K562 (cell line): ENCODE measurements around the gene E2F3. TPM values are rescaled to one million over a fixed set of nuclear protein-coding genes. Genes with fewer than 3 reads are reported as not detected.

ENCODE experiments used
- BCL6 ChIP-seq: fragments of 250-450 bp; sonication (Bioruptor Pico); IDR thresholded peaks from 2 replicates; pipeline ENCODE4 v1.4.0; 2020
- BCLAF1 ChIP-seq, 2 experiments: fragments of 450-650 bp in 1 of 2; IDR thresholded peaks; 2 replicates each; pipeline ENCODE4 v1.6.1; 2011 to 2017; ENCODE audit warnings: low read depth in 2 of 2, antibody characterized with exemption in 1 of 2, borderline replicate concordance in 1 of 2, low read length in 1 of 2, mild to moderate bottlenecking in 1 of 2, mixed read lengths in 1 of 2; ENCODE audit not compliant: control insufficient read depth in 1 of 2
- CBX3 ChIP-seq, 2 experiments: IDR thresholded peaks; 1 replicate in 1 of 2; 2 replicates in 1 of 2; pipeline ENCODE4 v1.6.1; 2012; ENCODE audit warnings: inconsistent platforms in 2 of 2, low read length in 2 of 2, borderline replicate concordance in 1 of 2, control low read depth in 1 of 2
- CBX8 ChIP-seq: fragments of 200-600 bp; sonication (generic); IDR thresholded peaks from 2 replicates; pipeline ENCODE4 v1.6.1; 2012; ENCODE audit warnings: borderline replicate concordance, mixed run types, low read depth, mild to moderate bottlenecking, moderate library complexity, mixed read lengths, low read length, control low read depth, inconsistent platforms; ENCODE audit not compliant: poor library complexity, severe bottlenecking; ENCODE audit errors: extremely low read depth
- E2F4 ChIP-seq: sonication (generic); formaldehyde crosslinking; IDR thresholded peaks from 2 replicates; pipeline ENCODE4 v1.8.0; 2022; ENCODE audit warnings: mild to moderate bottlenecking, low read depth, missing genetic modification reagents
- ESRRB ChIP-seq: fragments of 250-450 bp; sonication (Bioruptor Pico); IDR thresholded peaks from 2 replicates; pipeline ENCODE4 v1.5.0; 2020; ENCODE audit warnings: mild to moderate bottlenecking, moderate library complexity, borderline replicate concordance
- GTF2A2 ChIP-seq: IDR thresholded peaks from 2 replicates; pipeline ENCODE4 v1.6.1; 2016; ENCODE audit warnings: mild to moderate bottlenecking, missing genetic modification characterization, missing compliant biosample characterization
- HCFC1 ChIP-seq: IDR thresholded peaks from 2 replicates; pipeline ENCODE4 v1.6.1; 2012; ENCODE audit warnings: low read depth, low read length, improper control_type of control experiment
- HDAC3 ChIP-seq: fragments of 450-650 bp; IDR thresholded peaks from 2 replicates; pipeline ENCODE4 v1.6.1; 2018; ENCODE audit warnings: borderline replicate concordance, mild to moderate bottlenecking, moderate library complexity; ENCODE audit not compliant: partially characterized antibody
- KLF1 ChIP-seq: fragments of 450-650 bp; IDR thresholded peaks from 2 replicates; pipeline ENCODE4 v1.6.1; 2016; ENCODE audit warnings: missing genetic modification characterization, missing compliant biosample characterization
- MITF ChIP-seq: IDR thresholded peaks from 2 replicates; pipeline ENCODE4 v1.6.1; 2014; ENCODE audit warnings: antibody characterized with exemption
- NEUROD1 ChIP-seq: fragments of 150-350 bp; IDR thresholded peaks from 2 replicates; pipeline ENCODE4 v1.6.1; 2014; ENCODE audit warnings: borderline replicate concordance, low read length, low read depth; ENCODE audit not compliant: partially characterized antibody
- NR1H2 ChIP-seq: sonication (generic); formaldehyde crosslinking; IDR thresholded peaks from 2 replicates; pipeline ENCODE4 v1.4.0; 2020; ENCODE audit warnings: mild to moderate bottlenecking, missing genetic modification reagents
- NR4A1 ChIP-seq, 2 experiments: fragments of 250-450 bp in 1 of 2; fragments of 450-650 bp in 1 of 2; sonication (Bioruptor Pico) in 1 of 2; IDR thresholded peaks; 2 replicates each; pipeline versions ENCODE4 v1.4.0 to v1.6.1; 2016 to 2020; ENCODE audit warnings: mild to moderate bottlenecking in 2 of 2, missing compliant biosample characterization in 1 of 2, missing genetic modification characterization in 1 of 2, moderate library complexity in 1 of 2
- POLR3A ChIP-seq: IDR thresholded peaks from 2 replicates; pipeline ENCODE4 v1.6.1; 2011; ENCODE audit warnings: borderline replicate concordance, mild to moderate bottlenecking, moderate library complexity; ENCODE audit not compliant: insufficient read length, insufficient read depth; ENCODE audit errors: extremely low read depth
- RBM39 ChIP-seq: fragments of 200-400 bp; formaldehyde crosslinking; optimal IDR thresholded peaks from 2 replicates; pipeline ENCODE3; 2018; ENCODE audit warnings: low read depth, low read length
- SNIP1 ChIP-seq: fragments of 450-650 bp; IDR thresholded peaks from 2 replicates; pipeline ENCODE4 v1.7.1; 2017; ENCODE audit warnings: low read depth, mild to moderate bottlenecking
- TBL1XR1 ChIP-seq, 2 experiments: IDR thresholded peaks; 2 replicates each; pipeline ENCODE4 v1.6.1; 2012; ENCODE audit warnings: improper control_type of control experiment in 2 of 2, low read length in 2 of 2, mild to moderate bottlenecking in 1 of 2
- TCF3 ChIP-seq: sonication (generic); formaldehyde crosslinking; IDR thresholded peaks from 2 replicates; pipeline ENCODE4 v1.4.0; 2020; ENCODE audit warnings: mild to moderate bottlenecking, missing genetic modification reagents
- polyA plus RNA-seq, 8 experiments: library from polyadenylated mRNA; depleted of rRNA in 4 of 8; stranded (reverse) in 5 of 8; unstranded in 3 of 8; fragments of >200 nt; fragmentation: Nextera tagmentation in 2 of 8; fragmentation: Illumina TruSeq in 1 of 8; extraction: Ambion mirVana in 2 of 8; extraction: Trizol in 1 of 8; gene quantifications; 2 replicates each; pipeline versions ENCODE4 v1.2.1 to v1.2.3, GENCODE V29; 2011 to 2014; ENCODE audit warnings: inconsistent platforms in 1 of 8, missing spikeins in 1 of 8
- total RNA-seq, 7 experiments: library from RNA; depleted of rRNA in 6 of 7; stranded (reverse); fragments of >200 nt in 6 of 7; fragmentation: Illumina TruSeq in 2 of 7; extraction: Trizol in 2 of 7; gene quantifications; 2 replicates each; pipeline versions ENCODE4 v1.2.1 to v1.2.3, GENCODE V29; 2011 to 2021; ENCODE audit warnings: low replicate concordance in 1 of 7

E2F3 gene
- total and polyA plus RNA-seq, 9 of the 15 experiments (the other 6 are each of a cell fraction or from before 2014, with no cell fraction given), result 11.1 to 44.7 (median 27.2) TPM

GRCh38 chr6:20352346-20352745 is 49.3 kb upstream of the E2F3 start (continued):
- TF ChIP-seq CBX8 (no peak), GTF2A2 (no peak), KLF1 (tag) (no peak), SNIP1 (no peak), CBX3 (IDR thresholded peaks at IDR 0.05; ENCODE audit: borderline replicate concordance in 1 of 2, low read length in 2 of 2) (peak in 1 of 2 experiments; percentile 42; a peak in 1 of 3 replicates), BCLAF1 (IDR thresholded peaks at IDR 0.05; ENCODE audit: borderline replicate concordance in 1 of 2, control insufficient read depth in 1 of 2, low read depth in 2 of 2, low read length in 1 of 2) (no peak), E2F4 (CRISPR knock-in tag) (no peak), HDAC3 (no peak), NEUROD1 (no peak), HCFC1 (no peak), MITF (no peak), RBM39 (no peak), NR1H2 (no peak), ESRRB (no peak), POLR3A (no peak), TBL1XR1 (IDR thresholded peaks at IDR 0.05; ENCODE audit: low read length in 2 of 2) (no peak), TCF3 (CRISPR knock-in tag) (peak; percentile 72), BCL6 (no peak), NR4A1 (CRISPR knock-in tag; IDR thresholded peaks at IDR 0.05) (no peak), NR4A1 (tag; IDR thresholded peaks at IDR 0.05) (no peak)
- TF ChIP-seq, all 486 proteins: peak for 20
